Esophagus squamous epithelium (tissue), 4 donors: Measurements from ENCODE around the gene RWDD1.

Experiments
- POLR2A ChIP-seq, 4 donors: fragments of 450-650 bp; IDR thresholded peaks; one replicate each; pipeline ENCODE4 v1.6.1; 2017; ENCODE audit warnings: antibody characterized with exemption in 4 of 4, mild to moderate bottlenecking in 4 of 4, moderate library complexity in 3 of 4
- TF ChIP-seq, protein P1 (sequence below), 6 experiments: fragments of 450-650 bp in 4 of 6; fragments of 200-600 bp in 2 of 6; sonication (generic) in 2 of 6; IDR thresholded peaks; one replicate each; pipeline ENCODE4 v1.5.1; 2016 to 2019; ENCODE audit warnings: antibody characterized with exemption in 6 of 6, mild to moderate bottlenecking in 4 of 6, moderate library complexity in 4 of 6

DNA sequence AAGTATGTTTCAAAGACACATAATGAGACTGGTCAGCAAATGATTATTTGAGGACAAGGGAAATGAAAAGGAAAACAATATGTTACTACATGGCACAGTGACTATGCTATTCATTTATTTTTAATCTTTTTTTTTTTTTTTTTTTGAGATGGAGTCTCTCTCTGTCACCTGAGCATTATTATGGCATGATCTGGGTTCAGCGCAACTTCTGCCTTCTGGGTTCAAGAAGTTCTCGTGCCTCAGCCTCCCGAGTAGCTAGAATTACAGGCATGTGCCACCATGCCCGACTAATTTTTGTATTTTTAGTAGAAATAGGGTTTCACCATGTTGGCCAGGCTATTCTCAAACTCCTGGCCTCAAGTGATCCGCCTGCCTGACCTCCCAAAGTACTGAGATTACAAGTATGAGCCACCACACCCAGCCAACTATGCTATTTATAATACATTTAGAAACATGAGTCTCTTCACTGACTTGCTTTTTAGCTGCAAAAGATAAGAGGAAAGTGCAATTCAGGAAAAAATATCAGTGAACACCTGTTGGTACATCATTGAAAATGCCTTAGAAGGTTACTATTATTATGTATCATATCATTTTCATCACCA lies 14.4 kb upstream of the RWDD1 start:
- TF ChIP-seq, protein P1, sequence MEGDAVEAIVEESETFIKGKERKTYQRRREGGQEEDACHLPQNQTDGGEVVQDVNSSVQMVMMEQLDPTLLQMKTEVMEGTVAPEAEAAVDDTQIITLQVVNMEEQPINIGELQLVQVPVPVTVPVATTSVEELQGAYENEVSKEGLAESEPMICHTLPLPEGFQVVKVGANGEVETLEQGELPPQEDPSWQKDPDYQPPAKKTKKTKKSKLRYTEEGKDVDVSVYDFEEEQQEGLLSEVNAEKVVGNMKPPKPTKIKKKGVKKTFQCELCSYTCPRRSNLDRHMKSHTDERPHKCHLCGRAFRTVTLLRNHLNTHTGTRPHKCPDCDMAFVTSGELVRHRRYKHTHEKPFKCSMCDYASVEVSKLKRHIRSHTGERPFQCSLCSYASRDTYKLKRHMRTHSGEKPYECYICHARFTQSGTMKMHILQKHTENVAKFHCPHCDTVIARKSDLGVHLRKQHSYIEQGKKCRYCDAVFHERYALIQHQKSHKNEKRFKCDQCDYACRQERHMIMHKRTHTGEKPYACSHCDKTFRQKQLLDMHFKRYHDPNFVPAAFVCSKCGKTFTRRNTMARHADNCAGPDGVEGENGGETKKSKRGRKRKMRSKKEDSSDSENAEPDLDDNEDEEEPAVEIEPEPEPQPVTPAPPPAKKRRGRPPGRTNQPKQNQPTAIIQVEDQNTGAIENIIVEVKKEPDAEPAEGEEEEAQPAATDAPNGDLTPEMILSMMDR (IDR thresholded peaks at IDR 0.05) = no peak
- TF ChIP-seq POLR2A (IDR thresholded peaks at IDR 0.05) = no peak
